HG02840 (cell line): ENCODE results near the gene PKD2L2.
"Not testable (repeated sequence)": the region's sequence is repeated elsewhere in the genome, so short reads cannot be mapped to it uniquely, and the experiment has no call there.

Experiments used
- ATAC-seq: cut with Tn5 transposase; IDR thresholded peaks from one replicate; pipeline ENCODE4 v1.9.1; 2021; ENCODE audit warnings: mild to moderate bottlenecking, moderate library complexity, moderate number of reproducible peaks; ENCODE audit not compliant: unreplicated experiment, low FRiP score

Gene PKD2L2

DNA sequence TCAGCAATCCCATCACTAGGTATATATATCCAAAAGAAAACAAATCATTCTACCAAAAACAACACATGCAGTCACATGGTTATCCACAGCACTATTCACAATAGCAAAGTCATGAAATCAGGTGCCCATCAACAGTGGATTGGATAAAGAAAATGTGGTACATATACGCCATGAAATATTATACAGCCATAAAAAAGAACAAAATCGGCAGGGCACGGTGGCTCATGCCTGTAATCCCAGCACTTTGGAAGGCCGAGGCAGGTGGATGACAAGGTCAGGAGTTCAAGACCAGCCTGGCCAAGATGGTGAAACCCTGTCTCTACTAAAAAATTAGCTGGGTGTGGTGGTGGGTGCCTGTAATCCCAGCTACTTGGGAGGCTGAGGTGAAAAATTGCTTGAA, 55.0 kb downstream of the PKD2L2 start:
- ATAC-seq, result not testable (repeated sequence)

DNA sequence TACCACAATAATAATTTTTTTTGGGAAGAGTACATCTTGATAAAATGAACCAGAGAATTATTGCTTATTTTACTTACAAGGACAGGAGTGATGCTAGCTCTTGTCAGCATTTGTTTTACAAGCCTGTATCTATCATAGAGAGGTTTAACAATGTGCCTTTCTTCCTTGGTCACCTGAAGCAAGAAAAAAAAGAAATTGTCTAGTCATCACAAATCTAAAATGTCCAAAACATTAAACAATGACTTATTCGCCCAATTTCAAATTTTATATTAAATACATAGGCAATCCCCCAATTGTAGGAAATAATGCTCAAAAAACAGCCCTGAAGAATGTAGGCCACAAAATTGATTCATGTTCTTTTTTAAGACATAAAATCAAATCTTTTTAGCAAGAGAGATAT, 56.6 kb downstream of the PKD2L2 start:
- ATAC-seq, result no peak

DNA sequence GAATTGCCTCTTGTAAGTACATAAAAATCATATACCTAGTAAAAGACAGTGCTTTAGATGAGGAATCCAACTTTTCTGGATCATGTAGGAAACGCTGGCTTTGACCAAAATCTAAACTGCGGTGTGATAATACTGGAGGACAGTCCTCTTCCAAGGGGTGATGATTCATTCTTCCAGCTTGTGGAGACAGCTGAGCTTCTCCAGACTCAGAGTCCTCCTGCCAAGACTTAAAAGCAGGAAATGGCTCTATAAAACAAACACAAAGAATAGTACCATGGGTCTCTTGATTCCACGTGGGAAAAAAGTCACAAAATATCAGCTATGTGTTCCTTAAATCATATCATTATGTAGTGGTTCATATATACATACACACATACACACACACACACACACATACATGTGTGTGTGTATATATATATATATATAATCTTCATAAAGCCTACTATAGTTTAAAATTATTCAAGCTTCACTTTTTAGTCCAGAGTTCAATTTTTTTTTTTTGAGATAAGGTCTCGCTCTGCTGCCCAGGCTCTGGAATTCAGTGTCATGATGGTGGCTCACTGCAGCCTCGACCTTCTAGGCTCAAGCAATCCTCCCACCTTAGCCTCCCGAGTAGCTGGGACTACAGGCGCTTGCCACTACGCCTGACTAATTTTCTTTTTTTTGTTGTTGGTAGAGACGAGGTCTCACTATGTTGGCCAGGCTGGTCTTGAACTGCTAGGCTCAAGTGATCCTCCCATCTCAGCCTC, 65.0 kb downstream of the PKD2L2 start:
- ATAC-seq, result no peak

DNA sequence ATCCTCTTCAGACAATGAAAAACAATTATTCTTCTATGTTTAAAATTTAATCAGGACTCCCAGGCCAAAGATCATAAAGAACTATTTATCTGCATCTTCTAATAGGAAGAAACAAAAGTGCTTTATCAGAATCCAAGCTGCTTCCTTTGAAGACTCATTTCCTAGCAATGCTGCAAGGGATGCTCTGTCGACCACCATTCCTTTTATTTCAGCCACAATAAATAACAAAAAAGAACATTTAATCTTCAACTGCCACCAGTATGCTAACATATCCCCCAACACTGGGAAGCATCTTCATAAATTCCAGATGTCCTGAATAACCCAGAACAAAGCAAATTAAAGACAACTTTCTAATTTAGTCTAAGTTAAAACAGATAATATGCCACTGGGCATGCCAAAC, 68.7 kb downstream of the PKD2L2 start:
- no peak for ATAC-seq

DNA sequence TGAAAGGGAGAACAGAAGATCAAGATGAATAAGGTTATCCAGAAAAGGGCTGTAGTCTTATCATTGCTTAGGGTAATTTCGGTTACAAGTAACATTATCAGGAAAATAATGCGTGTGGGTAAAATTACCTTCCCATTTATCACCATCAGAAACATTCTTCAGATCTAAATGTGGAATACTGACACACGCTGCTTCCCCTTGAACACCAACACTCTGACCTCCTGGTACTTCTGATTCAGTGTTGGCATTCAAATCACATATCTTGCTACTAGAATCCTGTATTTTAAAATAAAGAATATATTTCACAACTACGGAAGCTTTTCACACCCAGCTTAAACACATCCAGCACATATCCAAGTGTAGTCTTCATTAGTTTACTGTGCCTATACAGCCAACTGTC, 70.2 kb downstream of the PKD2L2 start:
- no peak for ATAC-seq

DNA sequence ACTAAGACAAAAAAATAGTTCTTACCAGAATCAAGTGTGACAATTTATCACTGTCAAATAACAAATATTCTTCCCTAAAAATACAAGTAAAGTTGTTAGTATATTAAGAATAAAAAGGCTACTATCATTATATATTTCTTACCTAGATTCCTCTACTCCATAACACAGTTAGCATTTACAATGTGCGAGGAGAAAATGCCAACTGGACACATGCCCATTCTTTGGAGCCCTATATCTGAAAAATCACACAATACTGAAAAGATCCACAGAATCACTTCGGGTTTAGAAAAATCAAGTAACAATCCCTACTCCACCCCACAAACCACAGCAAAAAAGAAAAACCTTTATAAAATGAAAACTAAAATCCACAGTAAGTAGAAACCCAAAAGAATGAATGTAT, 70.9 kb downstream of the PKD2L2 start:
- no peak for ATAC-seq

DNA sequence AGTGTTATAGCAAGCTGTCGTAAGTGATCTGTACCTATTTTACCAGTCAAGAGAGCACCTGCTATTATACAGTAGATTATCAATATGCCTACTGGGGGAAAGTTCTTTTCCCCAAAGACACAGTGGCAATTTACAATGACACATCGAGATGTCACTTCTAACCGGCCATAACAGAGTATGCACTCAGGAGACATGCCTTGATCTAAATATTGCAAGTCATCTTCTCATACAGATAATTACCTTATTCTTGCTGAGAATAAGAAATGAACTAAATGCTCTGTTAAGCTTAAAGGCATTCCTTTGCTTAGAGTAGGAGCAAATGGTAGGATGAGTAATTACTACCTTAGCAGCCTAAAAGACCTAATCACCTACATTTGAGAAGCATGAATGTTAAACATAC, 71.6 kb downstream of the PKD2L2 start:
- ATAC-seq, result no peak

DNA sequence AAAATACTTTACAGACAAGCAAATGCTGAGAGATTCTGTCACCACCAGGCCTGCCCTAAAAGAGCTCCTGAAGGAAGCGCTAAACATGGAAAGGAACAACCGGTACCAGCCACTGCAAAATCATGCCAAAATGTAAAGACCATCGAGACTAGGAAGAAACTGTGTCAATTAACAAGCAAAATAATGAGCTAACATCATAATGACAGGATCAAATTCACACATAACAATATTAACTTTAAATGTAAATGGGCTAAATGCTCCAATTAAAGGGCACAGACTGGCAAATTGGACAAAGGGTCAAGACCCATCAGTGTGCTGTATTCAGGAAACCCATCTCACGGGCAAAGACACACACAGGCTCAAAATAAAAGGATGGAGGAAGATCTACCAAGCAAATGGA, 81.1 kb downstream of the PKD2L2 start:
- not testable (repeated sequence) for ATAC-seq

DNA sequence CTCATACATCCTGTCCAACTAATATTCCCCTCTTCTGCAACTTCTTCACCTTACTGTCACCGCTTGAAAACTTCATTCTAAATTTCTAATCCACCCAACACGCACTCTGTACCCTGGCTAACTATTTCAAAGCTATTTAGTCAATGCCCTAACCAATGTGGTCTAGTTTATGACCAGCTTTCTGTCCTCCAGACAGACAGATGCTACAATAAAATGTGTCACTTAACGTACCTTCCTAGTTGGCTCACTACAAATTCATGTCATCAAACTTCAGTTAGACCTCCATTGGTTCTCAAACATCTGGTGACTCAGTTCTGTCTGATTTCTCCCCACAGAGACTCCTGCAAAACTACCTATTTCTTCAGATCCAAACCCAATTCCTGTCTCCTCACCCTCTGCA, 86.0 kb downstream of the PKD2L2 start:
- ATAC-seq, result no peak

DNA sequence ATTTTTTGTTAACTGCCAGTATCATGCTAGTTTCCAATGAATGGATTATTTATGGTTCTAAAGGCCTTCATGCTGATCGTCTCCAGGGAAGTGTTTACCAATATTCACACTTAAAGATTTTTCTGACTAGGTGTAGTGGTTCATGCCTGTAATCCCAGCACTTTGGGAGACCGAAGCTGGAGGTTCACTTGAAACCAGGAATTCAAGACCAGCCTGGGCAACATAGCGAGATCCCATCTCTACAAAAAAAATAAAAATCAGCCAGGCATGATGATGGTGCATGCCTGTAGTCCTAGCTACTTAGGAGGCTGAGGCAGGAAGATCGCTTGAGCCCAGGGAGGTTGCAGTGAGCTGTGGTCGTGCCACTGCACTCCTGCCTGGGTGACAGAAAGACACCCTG, 100.2 kb downstream of the PKD2L2 start:
- no peak for ATAC-seq
